Naive thymus-derived CD4-positive, alpha-beta T cell (primary cell): ENCODE results near the gene SFXN3. TPM values are rescaled to one million over a fixed set of nuclear protein-coding genes. Genes with fewer than 3 reads are reported as not detected.

Experiments
- ATAC-seq: fragments of 150-1000 bp; cut with Tn5 transposase; 2 replicates; pipeline ENCODE4 v1.10.0; 2021; ENCODE audit warnings: mild to moderate bottlenecking, moderate library complexity
- CTCF ChIA-PET: fragments of 350-600 bp; sonication (Branson Sonifier 250); formaldehyde crosslinking; loops from one replicate; lab custom pipeline; 2021; ENCODE audit warnings: antibody characterized with exemption; lab: Charles Lee
- POLR2A ChIA-PET: fragments of 350-600 bp; sonication (Branson Sonifier 250); formaldehyde crosslinking; loops from one replicate; lab custom pipeline; 2021; ENCODE audit warnings: antibody characterized with exemption, inconsistent platforms; lab: Charles Lee
- DNase-seq, 9 donors: peaks; one replicate each; pipeline versions ENCODE4 v3.0.0 to v3.0.0-alpha.2; 2020 to 2022; ENCODE audit warnings: mixed read lengths in 1 of 9
- H3K27ac ChIP-seq: one replicate; pipeline ENCODE4 v1.7.0; 2013; ENCODE audit warnings: mild to moderate bottlenecking, low read depth, low read length, moderate library complexity
- H3K27me3 ChIP-seq, 2 donors: one replicate each; pipeline ENCODE4 v1.7.0; 2013; ENCODE audit warnings: low read length in 2 of 2, mild to moderate bottlenecking in 2 of 2, moderate library complexity in 2 of 2; ENCODE audit not compliant: control insufficient read depth in 2 of 2, insufficient read depth in 2 of 2
- H3K36me3 ChIP-seq, 3 experiments: 1 replicate in 2 of 3; 2 replicates in 1 of 3; pipeline ENCODE4 v1.7.0; 2013; ENCODE audit warnings: low read length in 3 of 3, mild to moderate bottlenecking in 3 of 3, moderate library complexity in 1 of 3; ENCODE audit not compliant: insufficient read depth in 3 of 3, control insufficient read depth in 2 of 3
- H3K4me1 ChIP-seq, 2 donors: one replicate each; pipeline ENCODE4 v1.7.0; 2013; ENCODE audit warnings: low read length in 2 of 2, mild to moderate bottlenecking in 2 of 2, moderate library complexity in 1 of 2; ENCODE audit not compliant: control insufficient read depth in 2 of 2, insufficient read depth in 2 of 2
- H3K4me3 ChIP-seq: 2 replicates; pipeline ENCODE4 v1.7.0; 2013; ENCODE audit warnings: mild to moderate bottlenecking, low read length
- H3K9me3 ChIP-seq, 3 experiments: 1 replicate in 2 of 3; 2 replicates in 1 of 3; pipeline ENCODE4 v1.7.0; 2013; ENCODE audit warnings: low read length in 3 of 3; ENCODE audit not compliant: control insufficient read depth in 2 of 3
- H3K27ac Mint-ChIP-seq, 9 donors: one replicate each; pipeline ENCODE4 v1.8.0; 2020 to 2022; ENCODE audit warnings: mixed read lengths in 9 of 9, mild to moderate bottlenecking in 8 of 9, moderate library complexity in 5 of 9, inconsistent platforms in 2 of 9
- H3K27me3 Mint-ChIP-seq, 5 donors: one replicate each; pipeline ENCODE4 v1.8.0; 2021 to 2022; ENCODE audit warnings: mixed read lengths in 5 of 5, mild to moderate bottlenecking in 1 of 5
- H3K36me3 Mint-ChIP-seq, 5 donors: one replicate each; pipeline ENCODE4 v1.8.0; 2020 to 2022; ENCODE audit warnings: mixed read lengths in 5 of 5, mild to moderate bottlenecking in 3 of 5, inconsistent platforms in 1 of 5
- H3K4me1 Mint-ChIP-seq, 7 donors: one replicate each; pipeline ENCODE4 v1.8.0; 2020 to 2022; ENCODE audit warnings: mixed read lengths in 7 of 7, mild to moderate bottlenecking in 3 of 7, inconsistent platforms in 1 of 7
- H3K4me3 Mint-ChIP-seq, 10 donors: one replicate each; pipeline ENCODE4 v1.8.0; 2020 to 2022; ENCODE audit warnings: mild to moderate bottlenecking in 10 of 10, mixed read lengths in 10 of 10, moderate library complexity in 6 of 10, inconsistent platforms in 2 of 10
- H3K9me3 Mint-ChIP-seq, 11 donors: one replicate each; pipeline ENCODE4 v1.8.0; 2020 to 2022; ENCODE audit warnings: mixed read lengths in 11 of 11, mild to moderate bottlenecking in 4 of 11, inconsistent platforms in 1 of 11, moderate library complexity in 1 of 11
- intact Hi-C, 2 donors: fragments of 100-400 bp; cut with micrococcal nuclease; formaldehyde crosslinking; loops; one replicate each; pipeline ENCODE4 v1.15.1; 2023
- polyA plus RNA-seq, 2 donors: library from polyadenylated mRNA; unstranded; fragments of 300-500 nt; fragmentation: Illumina TruSeq; gene quantifications; one replicate each; pipeline ENCODE4 v1.2.3, GENCODE V29; 2021
- total RNA-seq, 6 experiments: library from RNA in 5 of 6; stranded (reverse) in 5 of 6; gene quantifications; 1 replicate in 5 of 6; 2 replicates in 1 of 6; pipeline ENCODE4 v1.2.3 and lab custom pipeline; 2021 to 2026

Gene SFXN3
- total and polyA plus RNA-seq, 7 experiments from 2014 or later, result 12.6 to 90.4 (median 38.2) TPM

GRCh38 chr10:100993986-100994708, 36.9 kb upstream of the SFXN3 start:
- Mint-ChIP-seq H3K9me3 (no peaks in the 10 kb centered on the region), H3K4me3 (peak overlapping the region in 1 of 10 donors; percentile 68), H3K27ac (peak overlapping the region in 7 of 9 donors; percentile 24 to 94 (median 58)), H3K36me3 (peaks cover 11 to 30% (median 16%) of the 10 kb centered on the region in 5 donors), H3K4me1 (peaks cover 17 to 40% (median 25%) of the 10 kb centered on the region in 7 donors), H3K27me3 (no peaks in the 10 kb centered on the region)
- Histone ChIP-seq H3K9me3 (no peaks in the 10 kb centered on the region), H3K36me3 (peaks cover 0 to 43% (median 11%) of the 10 kb centered on the region in 3 experiments), H3K27ac (no peak overlapping the region), H3K4me3 (no peak overlapping the region), H3K27me3 (no peaks in the 10 kb centered on the region), H3K4me1 (peaks cover 16 to 18% of the 10 kb centered on the region in 2 donors)
- DNase-seq (no peak), ATAC-seq (no peak)
- ChIA-PET CTCF (interaction anchor here (0.8 to 1.1 kb wide), 2 partner anchors 18 to 20 kb away, joined by 3 read pairs; no protein-coding TSS in a partner anchor), POLR2A (no interaction called here)
- intact Hi-C loops, result no loop called here

GRCh38 chr10:100995181-100995580, 35.9 kb upstream of the SFXN3 start:
- intact Hi-C loops, result loop anchor here in 1 of 2 donors (5.0 kb wide), 2 partner anchors 357 to 433 kb away; partner anchors contain the start of gene BTRC
- CTCF ChIA-PET, result no interaction called here
- peak overlapping the region in 7 of 10 donors; percentile 32 to 98 (median 51) for H3K4me3 Mint-ChIP-seq

GRCh38 chr10:100996678-100997359, 34.2 kb upstream of the SFXN3 start:
- intact Hi-C loops, result loop anchor here (1.0 to 5.0 kb wide), 6 partner anchors 10 to 462 kb away; partner anchors contain the start of genes MRPL43 (in 2 of the 2), TWNK (in 2 of the 2), BTRC (in 1 of the 2) and HIF1AN (in 1 of the 2)
- POLR2A ChIA-PET, result interaction anchor here (0.5 to 4.8 kb wide), 10 partner anchors 10 to 463 kb away, joined by 3 to 65 read pairs (median 6); partner anchors contain the start of genes MRPL43, PDZD7, SEMA4G and SFXN3
- H3K4me3 ChIP-seq, result peak overlapping the region; percentile 87

More at GRCh38 chr10:100995181-100995580, 35.9 kb upstream of the SFXN3 start:
- H3K9me3 ChIP-seq, result no peaks in the 10 kb centered on the region
- no peak for ATAC-seq
- no peaks in the 10 kb centered on the region for H3K27me3 ChIP-seq
- no peaks in the 10 kb centered on the region for H3K27me3 Mint-ChIP-seq
- no peak for DNase-seq
- H3K4me1 ChIP-seq, result peaks cover 17 to 22% of the 10 kb centered on the region in 2 donors
- H3K4me3 ChIP-seq, result no peak overlapping the region
- H3K9me3 Mint-ChIP-seq, result no peaks in the 10 kb centered on the region
- peaks cover 0 to 35% (median 11%) of the 10 kb centered on the region in 3 experiments for H3K36me3 ChIP-seq
- H3K27ac Mint-ChIP-seq, result peak overlapping the region in 8 of 9 donors; percentile 26 to 94 (median 70)
- POLR2A ChIA-PET, result interaction anchor here (4.4 kb wide), 1 partner anchor 8 kb away, joined by 65 read pairs; the partner anchor contains the start of genes MRPL43 and TWNK
- H3K4me1 Mint-ChIP-seq, result peaks cover 17 to 32% (median 22%) of the 10 kb centered on the region in 7 donors
- H3K27ac ChIP-seq, result no peak overlapping the region
- H3K36me3 Mint-ChIP-seq, result peaks cover 11 to 26% (median 16%) of the 10 kb centered on the region in 5 donors

GRCh38 chr10:100997360-100998182, 33.5 kb upstream of the SFXN3 start:
- Mint-ChIP-seq H3K27ac (peak overlapping the region; percentile 88 to 96 (median 93)), H3K36me3 (peaks cover 0 to 13% (median 3%) of the 10 kb centered on the region in 5 donors), H3K4me1 (peaks cover 15 to 37% (median 23%) of the 10 kb centered on the region in 7 donors), H3K4me3 (peak overlapping the region; percentile 87 to 98 (median 92)), H3K9me3 (no peaks in the 10 kb centered on the region), H3K27me3 (no peaks in the 10 kb centered on the region)
- Histone ChIP-seq H3K36me3 (peaks cover 0 to 23% (median 0%) of the 10 kb centered on the region in 3 experiments), H3K27ac (peak overlapping the region; percentile 99), H3K4me1 (peaks cover 20 to 22% of the 10 kb centered on the region in 2 donors), H3K27me3 (no peaks in the 10 kb centered on the region), H3K4me3 (peak overlapping the region; percentile 87), H3K9me3 (no peaks in the 10 kb centered on the region)
- intact Hi-C loops, result loop anchor here (1.0 to 5.0 kb wide), 8 partner anchors 10 to 462 kb away; partner anchors contain the start of genes MRPL43 (in 2 of the 2), TWNK (in 2 of the 2), BTRC (in 1 of the 2) and HIF1AN (in 1 of the 2)
- peak; percentile 54 to 88 (median 72) for DNase-seq
- ChIA-PET POLR2A (interaction anchor here (0.7 to 4.8 kb wide), 12 partner anchors 9 to 85 kb away, joined by 3 to 65 read pairs (median 6); partner anchors contain the start of genes MRPL43, PDZD7, SEMA4G and SFXN3), CTCF (interaction anchor here (0.7 to 7.9 kb wide), 16 partner anchors 9 to 1145 kb away, joined by 3 to 56 read pairs (median 4); partner anchors contain the start of genes KAZALD1, MRPL43, PDZD7 and SFXN3)
- peak; percentile 62 for ATAC-seq

More at GRCh38 chr10:100996678-100997359, 34.2 kb upstream of the SFXN3 start:
- CTCF ChIA-PET, result interaction anchor here (0.7 to 7.9 kb wide), 9 partner anchors 8 to 83 kb away, joined by 3 to 56 read pairs (median 6); partner anchors contain the start of genes MRPL43, PDZD7, SFXN3 and TWNK
- Mint-ChIP-seq H3K36me3 (peaks cover 0 to 13% (median 3%) of the 10 kb centered on the region in 5 donors), H3K4me1 (peaks cover 15 to 37% (median 23%) of the 10 kb centered on the region in 7 donors), H3K9me3 (no peaks in the 10 kb centered on the region), H3K27ac (peak overlapping the region; percentile 88 to 94 (median 92)), H3K27me3 (no peaks in the 10 kb centered on the region), H3K4me3 (peak overlapping the region; percentile 87 to 98 (median 92))
- Histone ChIP-seq H3K4me1 (peaks cover 20 to 22% of the 10 kb centered on the region in 2 donors), H3K27ac (peak overlapping the region; percentile 99), H3K27me3 (no peaks in the 10 kb centered on the region), H3K9me3 (no peaks in the 10 kb centered on the region), H3K36me3 (peaks cover 0 to 22% (median 0%) of the 10 kb centered on the region in 3 experiments)
- peak; percentile 24 for ATAC-seq
- DNase-seq, result peak in 6 of 9 donors; percentile 30 to 59 (median 48)

GRCh38 chr10:100998183-100998990, 32.6 kb upstream of the SFXN3 start:
- ChIA-PET CTCF (interaction anchor here (0.7 to 7.9 kb wide), 13 partner anchors 8 to 1144 kb away, joined by 3 to 56 read pairs (median 3); partner anchors contain the start of genes KAZALD1, MRPL43, PDZD7 and SFXN3), POLR2A (interaction anchor here (0.7 to 4.8 kb wide), 13 partner anchors 8 to 86 kb away, joined by 3 to 65 read pairs (median 5); partner anchors contain the start of genes MRPL43, PDZD7, SEMA4G and SFXN3)
- Histone ChIP-seq H3K4me1 (peaks cover 20 to 22% of the 10 kb centered on the region in 2 donors), H3K4me3 (peak overlapping the region; percentile 87), H3K9me3 (no peaks in the 10 kb centered on the region), H3K27me3 (no peaks in the 10 kb centered on the region), H3K36me3 (peaks cover 0 to 23% (median 0%) of the 10 kb centered on the region in 3 experiments), H3K27ac (peak overlapping the region; percentile 99)
- peak; percentile 22 for ATAC-seq
- Mint-ChIP-seq H3K27me3 (no peaks in the 10 kb centered on the region), H3K4me1 (peaks cover 15 to 37% (median 23%) of the 10 kb centered on the region in 7 donors), H3K9me3 (no peaks in the 10 kb centered on the region), H3K27ac (peak overlapping the region; percentile 88 to 99 (median 94)), H3K4me3 (peak overlapping the region; percentile 87 to 98 (median 92)), H3K36me3 (peaks cover 0 to 10% (median 3%) of the 10 kb centered on the region in 5 donors)
- intact Hi-C loops, result loop anchor here (1.0 to 5.0 kb wide), 4 partner anchors 62 to 436 kb away; partner anchors contain the start of genes BTRC (in 1 of the 2) and KAZALD1 (in 1 of the 2)
- DNase-seq, result peak; percentile 52 to 75 (median 68)
